HL-60 (cell line): ENCODE results near the gene MREG.

Experiments
- DNase-seq, 2 experiments: peaks; one replicate each; pipeline ENCODE4 v3.0.0-alpha.2; 2010 to 2020; ENCODE audit warnings: low read depth in 1 of 2, low spot score in 1 of 2
- H3K27ac ChIP-seq: fragments of 250-450 bp; sonication (Bioruptor Pico); replicated peaks from 2 replicates; pipeline ENCODE4 v1.5.1; 2020; ENCODE audit warnings: mild to moderate bottlenecking, moderate library complexity
- H3K27me3 ChIP-seq: fragments of 250-450 bp; sonication (Bioruptor Pico); 2 replicates; pipeline ENCODE4 v1.5.1; 2021; ENCODE audit warnings: mild to moderate bottlenecking, moderate library complexity; ENCODE audit not compliant: insufficient read depth, poor library complexity, severe bottlenecking
- H3K4me3 ChIP-seq: replicated peaks from 2 replicates; pipeline ENCODE4 v1.5.1; 2011; ENCODE audit warnings: mild to moderate bottlenecking, control low read depth, low read length; ENCODE audit not compliant: insufficient read depth
- GABPA ChIP-seq: IDR thresholded peaks from 2 replicates; pipeline ENCODE4 v1.6.1; 2012; ENCODE audit warnings: low read depth
- POLR2AphosphoS5 ChIP-seq: IDR thresholded peaks from 2 replicates; pipeline ENCODE4 v1.6.1; 2012; ENCODE audit warnings: low read depth
- SPI1 ChIP-seq: IDR thresholded peaks from 2 replicates; pipeline ENCODE4 v1.6.1; 2012; ENCODE audit warnings: low read depth, mild to moderate bottlenecking, borderline replicate concordance
- TF ChIP-seq, protein P1 (sequence below): IDR thresholded peaks from one replicate; pipeline ENCODE4 v1.5.1; 2011; ENCODE audit warnings: low read length, control low read depth, inconsistent platforms; ENCODE audit not compliant: insufficient read depth
- TF ChIP-seq, protein P2 (sequence below): IDR thresholded peaks from 2 replicates; pipeline ENCODE4 v1.6.1; 2012; ENCODE audit warnings: low read depth; ENCODE audit not compliant: insufficient replicate concordance

MREG gene

DNA sequence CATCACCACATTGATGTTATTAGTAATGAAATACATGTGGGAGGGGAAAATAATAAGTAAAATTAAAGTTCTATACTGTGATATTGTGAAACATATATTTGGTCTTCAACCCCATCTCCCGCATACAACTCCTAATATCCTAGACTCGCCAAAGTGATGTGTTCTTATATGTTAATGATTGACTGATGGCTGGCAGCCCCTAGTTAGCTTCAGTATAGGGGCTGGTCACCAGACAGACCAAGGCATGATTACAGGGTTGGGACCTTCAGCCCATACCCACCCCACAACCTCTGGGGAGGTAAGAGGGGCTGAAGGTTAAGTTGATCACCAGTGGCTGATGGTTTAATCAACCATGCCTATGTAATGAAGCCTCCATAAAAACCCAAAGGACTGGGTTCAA, 28.1 kb upstream of the MREG start:
- Histone ChIP-seq H3K27me3 (no peaks in the 10 kb centered on the region), H3K4me3 (no peak overlapping the region), H3K27ac (no peak overlapping the region)
- TF ChIP-seq GABPA: no peak
- TF ChIP-seq SPI1: no peak
- TF ChIP-seq, protein P1, sequence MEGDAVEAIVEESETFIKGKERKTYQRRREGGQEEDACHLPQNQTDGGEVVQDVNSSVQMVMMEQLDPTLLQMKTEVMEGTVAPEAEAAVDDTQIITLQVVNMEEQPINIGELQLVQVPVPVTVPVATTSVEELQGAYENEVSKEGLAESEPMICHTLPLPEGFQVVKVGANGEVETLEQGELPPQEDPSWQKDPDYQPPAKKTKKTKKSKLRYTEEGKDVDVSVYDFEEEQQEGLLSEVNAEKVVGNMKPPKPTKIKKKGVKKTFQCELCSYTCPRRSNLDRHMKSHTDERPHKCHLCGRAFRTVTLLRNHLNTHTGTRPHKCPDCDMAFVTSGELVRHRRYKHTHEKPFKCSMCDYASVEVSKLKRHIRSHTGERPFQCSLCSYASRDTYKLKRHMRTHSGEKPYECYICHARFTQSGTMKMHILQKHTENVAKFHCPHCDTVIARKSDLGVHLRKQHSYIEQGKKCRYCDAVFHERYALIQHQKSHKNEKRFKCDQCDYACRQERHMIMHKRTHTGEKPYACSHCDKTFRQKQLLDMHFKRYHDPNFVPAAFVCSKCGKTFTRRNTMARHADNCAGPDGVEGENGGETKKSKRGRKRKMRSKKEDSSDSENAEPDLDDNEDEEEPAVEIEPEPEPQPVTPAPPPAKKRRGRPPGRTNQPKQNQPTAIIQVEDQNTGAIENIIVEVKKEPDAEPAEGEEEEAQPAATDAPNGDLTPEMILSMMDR: no peak
- TF ChIP-seq, protein P2, sequence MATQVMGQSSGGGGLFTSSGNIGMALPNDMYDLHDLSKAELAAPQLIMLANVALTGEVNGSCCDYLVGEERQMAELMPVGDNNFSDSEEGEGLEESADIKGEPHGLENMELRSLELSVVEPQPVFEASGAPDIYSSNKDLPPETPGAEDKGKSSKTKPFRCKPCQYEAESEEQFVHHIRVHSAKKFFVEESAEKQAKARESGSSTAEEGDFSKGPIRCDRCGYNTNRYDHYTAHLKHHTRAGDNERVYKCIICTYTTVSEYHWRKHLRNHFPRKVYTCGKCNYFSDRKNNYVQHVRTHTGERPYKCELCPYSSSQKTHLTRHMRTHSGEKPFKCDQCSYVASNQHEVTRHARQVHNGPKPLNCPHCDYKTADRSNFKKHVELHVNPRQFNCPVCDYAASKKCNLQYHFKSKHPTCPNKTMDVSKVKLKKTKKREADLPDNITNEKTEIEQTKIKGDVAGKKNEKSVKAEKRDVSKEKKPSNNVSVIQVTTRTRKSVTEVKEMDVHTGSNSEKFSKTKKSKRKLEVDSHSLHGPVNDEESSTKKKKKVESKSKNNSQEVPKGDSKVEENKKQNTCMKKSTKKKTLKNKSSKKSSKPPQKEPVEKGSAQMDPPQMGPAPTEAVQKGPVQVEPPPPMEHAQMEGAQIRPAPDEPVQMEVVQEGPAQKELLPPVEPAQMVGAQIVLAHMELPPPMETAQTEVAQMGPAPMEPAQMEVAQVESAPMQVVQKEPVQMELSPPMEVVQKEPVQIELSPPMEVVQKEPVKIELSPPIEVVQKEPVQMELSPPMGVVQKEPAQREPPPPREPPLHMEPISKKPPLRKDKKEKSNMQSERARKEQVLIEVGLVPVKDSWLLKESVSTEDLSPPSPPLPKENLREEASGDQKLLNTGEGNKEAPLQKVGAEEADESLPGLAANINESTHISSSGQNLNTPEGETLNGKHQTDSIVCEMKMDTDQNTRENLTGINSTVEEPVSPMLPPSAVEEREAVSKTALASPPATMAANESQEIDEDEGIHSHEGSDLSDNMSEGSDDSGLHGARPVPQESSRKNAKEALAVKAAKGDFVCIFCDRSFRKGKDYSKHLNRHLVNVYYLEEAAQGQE: no peak
- TF ChIP-seq POLR2AphosphoS5: no peak
- DNase-seq: no peak

DNA sequence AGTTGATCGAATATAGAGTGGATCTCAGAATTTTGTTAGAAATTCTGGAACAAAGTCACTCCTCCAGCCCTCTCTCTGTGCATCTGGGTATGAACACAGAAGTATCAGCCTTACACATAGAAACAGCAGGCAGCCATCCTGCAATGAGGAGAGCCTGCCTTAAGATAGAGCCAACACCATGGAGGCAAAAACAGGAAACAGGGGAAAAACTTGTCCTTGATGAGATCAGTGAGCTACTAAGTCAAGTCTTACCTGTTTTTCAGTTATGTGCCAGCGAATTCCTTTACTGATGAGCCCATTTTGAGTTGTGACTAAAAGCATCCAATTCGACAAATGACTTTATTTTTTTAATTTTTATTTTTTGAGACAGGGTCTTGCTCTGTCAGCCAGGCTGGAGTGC, 26.6 kb upstream of the MREG start:
- Histone ChIP-seq H3K4me3 (no peak overlapping the region), H3K27ac (no peak overlapping the region), H3K27me3 (no peaks in the 10 kb centered on the region)
- TF ChIP-seq GABPA (no peak), SPI1 (no peak), POLR2AphosphoS5 (no peak)
- TF ChIP-seq, protein P2: no peak
- TF ChIP-seq, protein P1: no peak
- DNase-seq: no peak

DNA sequence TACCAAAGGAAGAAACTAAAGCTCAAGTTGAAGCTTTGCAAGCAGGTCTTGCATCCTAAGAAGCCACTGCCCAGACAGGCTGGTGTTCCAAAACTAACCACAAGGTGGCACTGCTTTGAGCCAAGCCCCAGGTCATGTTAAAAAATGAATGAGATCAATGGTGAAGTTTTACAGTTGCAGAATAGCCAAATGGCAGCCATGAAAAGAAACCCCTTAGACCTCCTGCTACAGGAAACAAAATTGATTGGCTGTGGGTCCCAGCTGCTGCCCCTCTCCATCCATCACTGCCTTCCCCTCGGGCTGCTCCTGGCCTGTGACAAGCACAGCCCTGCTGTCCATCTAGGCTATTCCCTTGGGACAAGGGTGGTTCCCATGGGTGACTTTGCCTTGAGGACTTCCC, 20.7 kb upstream of the MREG start:
- TF ChIP-seq, protein P1: peak; percentile 72
- TF ChIP-seq SPI1: no peak
- peak; percentile 51 to 55 for DNase-seq
- Histone ChIP-seq H3K27ac (no peak overlapping the region), H3K4me3 (no peak overlapping the region), H3K27me3 (peaks cover 2% of the 10 kb centered on the region)

DNA sequence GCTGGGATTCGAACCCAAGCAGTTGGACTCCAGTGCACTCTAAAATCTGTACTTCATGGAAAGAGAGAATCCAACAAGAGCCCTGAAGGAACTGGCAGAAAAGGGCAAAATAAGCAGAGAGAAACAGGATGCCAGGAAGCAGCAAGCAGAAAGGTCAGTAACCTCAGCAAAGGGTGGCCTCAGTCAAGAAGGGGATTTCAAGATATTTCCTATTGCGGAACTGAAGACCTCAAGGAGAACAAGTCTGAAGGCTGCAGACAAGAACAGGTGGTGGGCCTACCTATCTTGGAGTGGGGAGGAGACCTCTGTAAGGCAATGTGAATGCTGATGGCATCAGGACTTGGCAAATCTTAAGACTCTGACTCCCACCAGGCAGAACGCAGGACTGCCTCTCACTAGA, 20.1 kb upstream of the MREG start:
- H3K27ac ChIP-seq: no peak overlapping the region
- peaks cover 2% of the 10 kb centered on the region for H3K27me3 ChIP-seq
- H3K4me3 ChIP-seq: no peak overlapping the region
- TF ChIP-seq, protein P1: no peak
- TF ChIP-seq GABPA (no peak), SPI1 (no peak), POLR2AphosphoS5 (no peak)
- TF ChIP-seq, protein P2: no peak
- no peak for DNase-seq
